SK-N-SH (cell line): ENCODE results near the gene CMC2.

Experiments used
- EP300 ChIP-seq, 2 experiments: IDR thresholded peaks; 2 replicates each; pipeline versions ENCODE4 v1.4.0 to v1.6.1; 2012; ENCODE audit warnings: borderline replicate concordance in 1 of 2, low read depth in 1 of 2, low read length in 1 of 2
- FOXJ3 ChIP-seq: sonication (generic); formaldehyde crosslinking; IDR thresholded peaks from 2 replicates; pipeline ENCODE4 v1.5.1; 2020; ENCODE audit warnings: mild to moderate bottlenecking, missing genetic modification reagents
- GABPA ChIP-seq: IDR thresholded peaks from 2 replicates; pipeline ENCODE4 v1.4.0; 2012; ENCODE audit warnings: low read depth, mild to moderate bottlenecking
- TF ChIP-seq, protein P1 (sequence below): IDR thresholded peaks from 2 replicates; pipeline ENCODE4 v1.4.0; 2012; ENCODE audit warnings: low read depth
- TF ChIP-seq, protein P2 (sequence below): fragments of 200-600 bp; sonication (generic); IDR thresholded peaks from 2 replicates; pipeline ENCODE4 v1.6.1; 2017; ENCODE audit warnings: antibody characterized with exemption, mild to moderate bottlenecking, moderate library complexity

GRCh38 chr16:81040131-81040530, 33.4 kb upstream of the CMC2 start:
- TF ChIP-seq, protein P1, sequence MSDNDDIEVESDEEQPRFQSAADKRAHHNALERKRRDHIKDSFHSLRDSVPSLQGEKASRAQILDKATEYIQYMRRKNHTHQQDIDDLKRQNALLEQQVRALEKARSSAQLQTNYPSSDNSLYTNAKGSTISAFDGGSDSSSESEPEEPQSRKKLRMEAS: no peak
- TF ChIP-seq FOXJ3 (CRISPR knock-in tag): no peak
- TF ChIP-seq, protein P2, sequence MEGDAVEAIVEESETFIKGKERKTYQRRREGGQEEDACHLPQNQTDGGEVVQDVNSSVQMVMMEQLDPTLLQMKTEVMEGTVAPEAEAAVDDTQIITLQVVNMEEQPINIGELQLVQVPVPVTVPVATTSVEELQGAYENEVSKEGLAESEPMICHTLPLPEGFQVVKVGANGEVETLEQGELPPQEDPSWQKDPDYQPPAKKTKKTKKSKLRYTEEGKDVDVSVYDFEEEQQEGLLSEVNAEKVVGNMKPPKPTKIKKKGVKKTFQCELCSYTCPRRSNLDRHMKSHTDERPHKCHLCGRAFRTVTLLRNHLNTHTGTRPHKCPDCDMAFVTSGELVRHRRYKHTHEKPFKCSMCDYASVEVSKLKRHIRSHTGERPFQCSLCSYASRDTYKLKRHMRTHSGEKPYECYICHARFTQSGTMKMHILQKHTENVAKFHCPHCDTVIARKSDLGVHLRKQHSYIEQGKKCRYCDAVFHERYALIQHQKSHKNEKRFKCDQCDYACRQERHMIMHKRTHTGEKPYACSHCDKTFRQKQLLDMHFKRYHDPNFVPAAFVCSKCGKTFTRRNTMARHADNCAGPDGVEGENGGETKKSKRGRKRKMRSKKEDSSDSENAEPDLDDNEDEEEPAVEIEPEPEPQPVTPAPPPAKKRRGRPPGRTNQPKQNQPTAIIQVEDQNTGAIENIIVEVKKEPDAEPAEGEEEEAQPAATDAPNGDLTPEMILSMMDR: no peak
- no peak for TF ChIP-seq GABPA
- TF ChIP-seq EP300 (IDR thresholded peaks at IDR 0.05; ENCODE audit: borderline replicate concordance in 1 of 2, low read depth in 1 of 2, low read length in 1 of 2): no peak
